Loucy (cell line): ENCODE measurements around the gene ADCY10.

Experiments
- CTCF ChIP-seq: fragments of 200-600 bp; sonication (generic); conservative IDR thresholded peaks from 2 replicates; pipeline ENCODE4 v1.5.1; 2014; ENCODE audit warnings: mild to moderate bottlenecking, antibody characterized with exemption, low read length
- EZH2phosphoT487 ChIP-seq: fragments of 200-600 bp; IDR thresholded peaks from 2 replicates; pipeline ENCODE4 v1.6.1; 2018; ENCODE audit warnings: antibody characterized with exemption, mild to moderate bottlenecking, moderate library complexity, borderline replicate concordance

- no peak for TF ChIP-seq CTCF
- no peak for TF ChIP-seq EZH2phosphoT487
Observed at GRCh38 chr1:167808104-167808503, 105.8 kb downstream of the ADCY10 start.
